GM12874 (cell line): ENCODE results near the gene UEVLD.

Experiments used
- CTCF ChIP-seq: IDR thresholded peaks from 2 replicates; pipeline ENCODE4 v1.5.1; 2011; ENCODE audit warnings: low read depth, mild to moderate bottlenecking, control low read depth, low read length, moderate library complexity; ENCODE audit not compliant: insufficient read depth

UEVLD gene

DNA sequence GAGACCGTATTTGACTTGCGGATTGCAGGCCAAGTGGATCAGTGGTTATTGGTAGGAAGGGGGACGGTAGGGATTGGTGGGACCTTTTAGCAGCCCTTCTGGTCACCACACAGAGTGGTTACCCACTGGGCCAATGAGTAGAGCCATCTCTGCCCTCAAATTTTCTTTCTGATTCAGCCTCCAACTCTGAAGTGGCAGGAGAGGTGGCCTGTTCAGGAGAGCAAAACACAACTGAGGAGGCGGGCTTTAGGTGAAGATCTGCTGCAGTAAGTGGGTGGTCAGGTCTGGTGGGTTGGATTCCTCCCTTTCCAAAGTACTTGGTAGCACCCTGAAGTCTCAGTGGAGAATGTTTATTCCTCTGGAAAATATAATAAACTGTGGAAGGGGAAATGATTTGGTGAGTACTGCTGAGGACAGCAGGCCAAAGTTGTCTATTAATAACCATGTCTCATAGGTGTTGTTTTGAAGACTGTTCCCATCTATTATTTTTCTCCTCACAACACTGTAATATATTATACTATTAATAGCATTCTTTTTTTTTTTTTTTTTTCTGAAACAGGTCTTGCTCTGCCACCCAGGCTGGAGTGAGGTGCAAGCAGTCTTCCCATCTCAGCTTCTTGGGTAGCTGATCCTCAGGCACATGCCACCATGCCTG is 12.5 kb upstream of the UEVLD start:
- TF ChIP-seq CTCF = no peak

GRCh38 chr11:18599739-18600230 is 11.3 kb upstream of the UEVLD start, which contains the start of gene MISFA:
MISFA (plus strand) TSS chr11:18599789; CDS start chr11:18599929, 140 bp downstream.
- TF ChIP-seq CTCF = no peak

DNA sequence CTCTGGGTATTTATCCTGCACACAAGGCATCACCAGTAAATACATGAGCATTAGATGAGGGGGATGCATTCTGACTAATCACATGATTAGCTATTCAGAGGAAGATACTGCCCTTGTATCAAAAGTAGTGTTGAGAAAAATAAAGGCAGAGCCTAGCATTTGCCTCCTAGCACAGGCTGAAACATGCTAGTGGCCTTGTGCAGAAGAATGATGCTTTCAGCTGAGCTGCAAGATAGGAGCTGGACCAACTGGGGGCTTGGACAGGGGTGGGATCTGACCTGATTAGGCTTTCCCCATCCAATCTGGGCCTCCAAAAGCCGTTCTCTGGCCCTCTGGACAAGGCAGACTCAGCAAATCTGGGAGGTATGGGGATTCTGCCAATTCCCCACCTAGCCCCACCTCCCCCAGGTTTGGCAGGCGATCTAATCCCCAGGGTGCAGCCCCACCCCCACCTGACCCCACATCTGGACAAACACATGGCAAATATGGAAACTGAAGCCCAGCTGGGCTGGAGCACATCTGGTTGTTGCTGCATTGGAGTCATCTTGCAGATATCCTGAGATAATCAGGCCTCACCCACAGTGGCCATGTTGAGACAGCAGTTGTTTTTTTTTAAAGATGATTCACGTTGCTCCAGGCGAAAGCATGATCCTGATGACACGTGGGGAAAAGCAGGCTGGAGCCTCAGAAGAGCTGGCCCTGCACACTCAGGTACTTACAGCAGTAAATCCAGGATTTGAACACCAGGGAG is 6.6 kb upstream of the UEVLD start:
- TF ChIP-seq CTCF = no peak

DNA sequence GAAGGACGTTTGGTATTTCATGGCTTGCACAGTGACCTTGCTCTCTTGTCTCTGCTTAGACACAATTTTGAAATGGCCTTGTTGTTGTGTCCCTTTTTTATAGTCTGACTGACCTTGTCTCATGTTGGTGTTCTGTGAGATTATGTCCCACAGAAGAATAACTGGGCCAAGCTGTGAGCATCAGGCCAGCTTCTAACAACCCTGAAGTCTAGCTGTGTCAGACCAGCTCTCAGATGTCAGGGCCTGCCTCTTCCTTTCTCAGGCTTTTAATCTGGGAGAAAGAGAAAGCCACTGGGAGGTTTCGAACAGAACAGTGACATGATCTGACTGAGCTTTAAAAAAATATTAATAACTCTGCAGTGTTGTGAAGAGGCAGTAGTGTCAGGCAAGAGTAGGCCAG is 2.0 kb upstream of the UEVLD start:
- TF ChIP-seq CTCF = no peak

GRCh38 chr11:18581825-18582224 is 6.7 kb downstream of the UEVLD start:
- TF ChIP-seq CTCF = no peak

GRCh38 chr11:18580113-18580766 is 8.3 kb downstream of the UEVLD start:
- TF ChIP-seq CTCF = no peak

DNA sequence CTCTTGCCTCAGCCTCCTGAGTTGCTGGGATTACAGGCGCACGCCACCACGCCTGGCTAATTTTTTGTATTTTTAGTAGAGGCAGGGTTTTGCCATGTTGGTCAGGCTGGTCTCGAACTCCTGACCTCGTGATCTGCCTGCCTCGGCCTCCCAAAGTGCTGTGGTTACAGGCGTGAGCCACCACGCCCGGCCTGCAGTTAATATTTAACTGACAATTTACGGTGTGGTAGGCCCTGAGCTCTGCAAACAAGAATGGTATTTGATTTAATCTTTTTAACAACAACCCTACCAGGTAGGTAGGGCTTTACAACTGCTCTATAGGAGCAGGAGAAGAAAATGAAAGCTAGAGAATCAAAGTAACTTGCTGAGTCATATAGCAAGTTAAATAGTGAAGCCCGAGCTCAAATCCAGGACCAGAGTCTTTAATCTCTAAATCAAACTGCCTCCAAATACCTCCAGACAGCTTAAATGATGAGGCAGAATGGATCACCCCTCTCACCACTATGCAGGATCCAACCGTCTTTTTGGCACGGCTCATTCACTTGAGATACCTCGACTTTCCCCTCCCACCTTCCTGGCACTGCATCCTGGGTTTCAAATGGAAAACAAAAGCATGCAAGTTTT is 9.4 kb downstream of the UEVLD start:
- TF ChIP-seq CTCF = no peak
